Epidermal melanocyte (primary cell): ENCODE measurements around the gene CAMKMT.
"Not testable (repeated sequence)": the region's sequence is repeated elsewhere in the genome, so short reads cannot be mapped to it uniquely, and the experiment has no call there.

Experiments used
- DNase-seq: peaks from one replicate; pipeline ENCODE4 v3.0.0; 2011; ENCODE audit warnings: low spot score; ENCODE audit not compliant: insufficient read length

Gene CAMKMT

DNA sequence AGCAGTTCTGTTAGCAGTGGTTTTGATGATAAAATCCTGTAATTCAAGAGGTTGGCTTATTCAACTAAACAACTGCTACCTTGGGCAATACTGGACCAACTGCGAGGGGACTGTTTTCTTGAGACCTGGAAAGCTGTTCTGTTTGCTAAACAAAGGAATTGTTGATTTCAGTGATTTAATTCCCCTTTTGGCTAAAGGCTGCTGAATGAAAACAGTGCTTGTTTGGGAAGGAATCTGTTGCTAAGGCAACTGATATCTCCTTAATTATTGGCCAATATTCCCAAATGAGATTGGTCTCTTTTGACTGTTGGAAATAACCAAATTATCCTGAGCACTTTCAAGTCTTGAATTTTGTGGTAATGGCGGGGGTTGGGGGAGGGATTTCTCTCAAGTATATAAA is 136.8 kb downstream of the CAMKMT start:
- no peak for DNase-seq

DNA sequence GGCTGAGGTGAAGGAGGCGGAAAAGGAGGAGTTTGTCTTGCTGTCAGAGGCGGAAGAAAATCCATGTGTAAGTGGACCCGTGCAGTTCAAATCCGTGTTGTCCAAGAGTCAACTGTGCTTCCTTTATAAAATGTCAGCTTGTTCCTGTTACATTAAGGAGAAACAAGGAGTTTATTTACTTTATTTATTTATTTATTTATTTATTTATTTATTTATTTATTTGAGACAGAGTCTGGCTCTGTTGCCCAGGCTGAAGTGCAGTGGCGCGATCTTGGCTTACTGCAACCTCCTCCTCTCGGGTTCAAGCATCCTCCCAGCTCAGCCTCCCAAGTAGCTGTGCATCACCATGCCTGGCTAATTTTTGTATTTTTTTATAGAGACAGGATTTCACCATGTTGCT is 143.9 kb downstream of the CAMKMT start:
- not testable (repeated sequence) for DNase-seq

DNA sequence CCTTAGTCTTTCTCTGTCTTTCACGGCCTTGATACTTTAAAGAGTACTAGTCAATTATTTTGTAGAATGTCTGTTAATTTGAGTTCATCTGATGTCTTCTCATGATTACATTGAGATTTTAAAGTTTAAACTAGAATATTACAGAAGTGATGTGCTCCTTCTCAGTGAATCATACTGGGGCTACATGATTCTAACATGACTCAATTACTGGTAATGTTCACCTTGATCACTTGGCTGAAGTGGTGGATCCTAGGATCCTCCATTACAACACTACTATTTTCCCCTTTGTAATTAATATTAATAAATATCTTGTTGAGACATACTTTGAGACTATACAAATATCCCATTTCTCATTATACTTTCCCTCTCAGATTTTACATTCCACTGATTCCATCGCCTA is 148.5 kb downstream of the CAMKMT start:
- DNase-seq = no peak

DNA sequence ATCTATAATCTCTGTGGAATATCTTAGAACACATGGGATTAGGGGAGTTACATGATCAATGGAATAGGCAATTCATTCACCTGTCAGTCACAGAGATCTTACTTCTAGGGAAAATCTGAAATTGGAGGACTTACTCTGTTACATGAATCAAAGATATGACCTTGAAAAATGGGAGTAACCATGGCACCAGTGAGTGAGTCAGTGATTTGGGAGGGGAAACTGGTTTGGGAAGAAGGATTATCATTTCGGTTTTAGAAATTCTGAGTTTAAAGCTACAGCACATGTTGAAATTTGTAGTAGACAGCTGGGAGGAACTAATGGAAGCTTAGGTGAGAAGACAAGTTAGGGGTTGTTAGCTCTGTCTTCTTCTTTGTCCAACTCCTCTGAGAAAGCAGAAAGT is 153.7 kb downstream of the CAMKMT start:
- DNase-seq = no peak

DNA sequence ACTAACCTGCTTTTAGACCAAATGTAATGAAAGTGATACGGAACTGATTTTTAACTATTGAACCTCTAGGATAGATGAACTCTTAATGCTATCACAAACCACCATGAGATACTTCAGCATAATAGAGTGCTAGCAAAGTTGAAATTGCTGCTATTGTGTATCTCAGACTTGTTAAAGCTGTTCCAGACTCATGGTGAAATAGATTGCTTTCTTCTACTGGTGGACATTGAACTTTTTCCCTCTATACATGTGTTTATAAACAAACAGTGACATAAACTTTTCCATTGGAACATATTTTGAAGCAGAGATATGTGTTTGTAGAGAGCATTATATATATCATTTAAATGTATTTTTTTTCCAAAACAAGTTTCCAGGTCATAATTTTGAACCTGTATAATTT is 157.3 kb downstream of the CAMKMT start:
- DNase-seq = no peak

DNA sequence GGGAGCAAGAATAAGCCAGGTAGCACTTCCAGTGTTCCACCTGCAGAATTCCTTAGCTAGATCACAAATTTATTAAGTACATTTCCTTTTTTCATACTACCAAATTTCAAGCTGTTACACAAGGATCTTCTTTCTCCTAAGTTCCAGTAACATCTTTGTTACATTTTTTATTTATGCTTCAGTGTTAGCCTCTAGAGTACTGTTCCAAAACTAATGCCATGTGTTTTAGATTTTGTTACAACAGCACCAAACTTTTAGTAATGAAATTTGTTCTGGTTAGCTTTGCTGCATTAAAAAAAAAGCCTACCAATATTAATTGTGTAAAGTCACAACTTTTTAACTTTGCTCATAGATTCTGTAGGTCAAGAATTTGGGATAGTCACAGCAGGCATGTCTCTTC is 161.1 kb downstream of the CAMKMT start:
- no peak for DNase-seq

DNA sequence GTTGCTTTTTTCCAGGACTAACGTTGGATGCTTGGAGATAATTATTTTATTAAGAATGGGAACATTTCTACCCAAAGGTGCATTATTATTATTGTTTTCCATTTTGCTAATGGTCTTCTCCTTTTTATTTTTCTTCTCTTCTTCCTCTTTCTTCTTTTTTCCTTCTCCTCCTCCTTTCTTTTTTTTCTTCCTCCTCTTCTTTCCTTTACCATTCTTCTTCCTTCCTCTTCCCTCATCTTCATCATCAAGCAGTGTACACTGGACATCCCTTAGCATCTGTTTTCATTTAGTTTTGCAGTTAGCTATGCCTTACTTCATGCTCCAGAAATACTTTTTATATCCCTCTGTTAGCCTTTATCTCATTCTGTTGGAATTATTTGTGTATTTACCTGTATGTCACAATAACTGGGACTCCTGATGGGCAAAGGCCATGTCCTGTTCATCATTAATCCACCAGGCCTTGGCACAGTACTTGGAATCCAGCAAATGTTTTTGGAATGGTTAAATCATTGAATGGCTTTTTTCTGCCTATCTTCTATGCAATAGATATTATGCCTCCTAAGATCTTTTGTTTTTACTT is 162.7 kb downstream of the CAMKMT start:
- no peak for DNase-seq

DNA sequence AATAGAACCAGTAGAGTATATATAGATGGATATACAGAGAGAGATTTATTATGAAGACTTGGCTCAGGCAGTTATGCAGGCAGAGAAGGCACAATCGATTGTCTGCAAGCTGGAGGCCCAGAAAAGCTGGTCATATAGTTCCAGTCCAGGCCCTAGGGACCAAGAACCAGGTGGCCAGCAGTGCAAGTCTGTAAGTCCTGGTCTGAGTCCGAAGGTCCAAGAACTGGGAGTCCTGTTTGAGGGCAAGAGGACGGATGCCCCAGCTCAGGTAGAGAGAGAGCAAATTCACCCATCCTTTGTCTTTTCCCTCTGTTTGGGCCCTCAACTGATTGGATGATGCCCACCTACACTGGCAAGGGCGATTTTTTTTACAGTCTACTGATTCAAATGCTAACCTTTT is 164.6 kb downstream of the CAMKMT start:
- no peak for DNase-seq

DNA sequence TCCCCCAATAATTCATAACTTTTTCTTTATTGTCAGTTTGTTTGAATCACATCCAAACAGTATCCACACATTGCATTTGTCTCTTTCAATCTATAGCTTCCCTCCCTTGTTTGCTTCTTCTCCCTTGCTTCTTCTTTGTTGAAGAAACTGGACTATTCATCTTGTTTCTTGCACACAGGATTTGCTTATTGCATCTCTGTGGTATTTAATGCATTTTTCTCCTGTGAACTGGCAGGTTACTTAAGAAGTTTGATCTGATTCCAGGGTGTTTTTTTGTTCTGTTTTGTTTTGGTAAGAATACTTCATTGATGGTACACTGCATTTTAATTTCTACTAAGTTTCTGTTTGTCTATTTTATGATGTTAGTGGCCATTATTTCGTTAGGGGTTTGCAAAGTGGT is 166.8 kb downstream of the CAMKMT start:
- no peak for DNase-seq

DNA sequence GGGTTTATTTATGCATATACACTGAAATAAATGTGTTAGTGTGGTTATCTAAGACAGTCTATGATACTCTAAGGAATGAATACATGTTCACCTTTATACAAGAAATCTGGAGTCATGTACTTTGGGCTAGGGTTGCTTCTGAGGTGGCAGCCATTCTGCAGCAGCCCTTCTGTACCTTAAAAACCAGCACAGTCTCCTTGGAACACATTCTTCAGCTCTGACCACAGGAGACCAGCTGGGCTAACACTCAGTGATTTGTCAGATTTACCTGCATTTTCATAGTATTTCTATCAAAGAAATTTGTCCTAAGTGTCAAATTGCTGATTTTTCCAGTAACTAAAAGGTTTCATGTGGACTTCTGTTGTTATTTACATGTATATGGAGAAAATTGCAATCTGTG is 167.7 kb downstream of the CAMKMT start:
- DNase-seq = no peak

DNA sequence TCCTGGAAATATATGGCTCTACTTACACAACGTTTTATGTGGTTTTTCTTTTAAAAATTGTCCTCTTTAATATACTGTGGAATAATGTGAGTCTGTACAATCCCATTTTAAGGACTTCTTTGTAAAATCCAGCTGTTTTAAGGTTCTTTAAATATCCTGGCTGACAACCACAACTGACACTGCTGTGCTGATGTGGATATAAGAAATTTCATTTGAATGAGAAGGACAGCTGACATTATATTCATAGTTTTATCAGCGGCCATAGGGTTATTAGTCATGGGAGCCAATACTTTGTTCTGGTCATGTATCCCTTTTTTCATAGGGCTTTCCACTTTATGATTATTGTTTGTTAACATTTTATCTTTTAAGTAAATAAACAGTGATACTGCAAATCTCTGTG is 169.5 kb downstream of the CAMKMT start:
- no peak for DNase-seq

DNA sequence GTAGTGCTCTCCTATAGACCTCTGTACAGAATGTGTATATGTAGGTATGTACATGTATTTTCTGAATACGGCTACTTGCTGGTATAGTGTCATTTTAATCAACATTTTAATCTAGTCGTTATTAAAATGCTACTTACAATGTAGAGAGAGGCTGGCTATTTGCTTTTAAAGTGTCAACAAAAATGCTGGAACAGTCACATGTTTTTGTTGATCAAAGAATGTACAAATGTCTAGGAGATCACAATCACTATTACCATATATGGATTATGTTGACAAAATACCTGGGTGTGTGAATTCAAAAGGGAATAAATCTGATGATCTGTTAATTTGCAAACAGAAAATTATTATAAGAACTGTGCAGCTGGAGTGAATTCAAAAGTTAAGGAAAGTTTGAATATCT is 170.3 kb downstream of the CAMKMT start:
- no peak for DNase-seq

DNA sequence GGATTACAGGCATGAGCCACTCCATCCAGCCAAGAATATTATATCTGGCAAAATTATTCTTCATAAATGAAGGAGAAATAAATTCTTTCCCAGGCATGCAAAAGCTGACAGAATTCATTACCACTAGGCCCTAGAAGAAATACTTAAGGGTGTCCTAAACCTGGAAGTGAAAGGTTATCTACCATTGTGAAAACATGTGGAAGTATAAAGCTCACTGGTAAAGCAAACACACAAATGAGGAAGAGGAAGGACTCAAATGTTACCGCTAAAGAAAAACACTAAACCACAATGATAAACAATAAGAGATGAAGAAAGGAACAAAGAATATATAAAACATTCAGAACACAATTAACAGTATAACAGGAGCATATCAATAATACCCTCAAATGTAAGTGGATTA is 171.8 kb downstream of the CAMKMT start:
- no peak for DNase-seq

DNA sequence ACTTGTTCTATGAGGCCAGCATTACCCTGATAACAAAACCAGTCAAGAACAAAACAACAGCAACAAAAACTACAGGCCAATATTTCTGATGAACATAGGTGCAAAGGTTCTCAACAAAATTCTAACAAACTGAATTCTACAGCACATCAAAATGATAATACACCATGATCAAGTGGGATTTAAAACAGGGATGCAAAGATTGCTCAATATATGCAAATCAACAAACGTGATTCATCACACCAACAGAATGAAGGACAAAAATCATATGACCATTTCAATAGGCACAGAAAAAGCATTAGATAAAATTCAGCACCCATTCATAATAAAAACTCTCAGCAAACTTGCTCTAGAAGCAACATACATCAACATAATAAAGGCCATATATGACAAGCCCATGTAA is 173.6 kb downstream of the CAMKMT start:
- DNase-seq = no peak

DNA sequence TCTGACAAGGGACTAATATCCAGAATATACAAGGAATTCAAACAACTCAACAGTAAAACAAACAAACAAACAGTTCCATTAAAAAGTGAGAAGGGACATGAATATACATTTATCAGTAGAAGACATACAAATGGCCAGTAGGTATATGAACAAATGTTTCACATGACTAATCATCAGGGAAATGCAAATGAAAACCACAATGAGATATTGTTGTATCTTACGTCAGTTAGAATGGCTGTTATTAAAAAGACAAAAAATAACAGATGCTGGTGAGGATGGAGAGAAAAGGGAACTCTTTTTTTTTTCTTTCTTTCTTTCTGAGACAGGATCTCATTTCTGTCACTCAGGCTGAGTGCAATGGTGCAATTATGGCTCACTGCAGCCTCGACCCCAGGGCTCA is 175.5 kb downstream of the CAMKMT start:
- no peak for DNase-seq

DNA sequence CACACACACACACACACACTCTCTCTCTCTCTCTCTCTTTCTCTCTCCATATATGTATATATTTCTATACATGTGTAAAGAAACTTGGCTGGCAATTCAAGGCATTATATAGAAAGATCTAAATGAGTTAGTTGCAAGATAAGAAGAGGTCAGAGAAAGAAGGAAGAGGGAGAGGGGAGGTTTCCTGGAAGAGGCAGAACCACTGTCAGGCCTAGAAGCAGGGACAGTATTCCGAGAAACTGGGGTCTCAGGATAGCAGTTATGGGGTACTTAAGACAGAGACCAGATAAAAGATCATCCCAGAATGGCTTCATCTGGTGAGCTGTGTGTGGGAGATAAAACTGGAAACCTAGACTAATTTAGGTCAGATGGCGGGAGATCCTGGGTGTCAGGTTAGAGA is 180.8 kb downstream of the CAMKMT start:
- DNase-seq = no peak

DNA sequence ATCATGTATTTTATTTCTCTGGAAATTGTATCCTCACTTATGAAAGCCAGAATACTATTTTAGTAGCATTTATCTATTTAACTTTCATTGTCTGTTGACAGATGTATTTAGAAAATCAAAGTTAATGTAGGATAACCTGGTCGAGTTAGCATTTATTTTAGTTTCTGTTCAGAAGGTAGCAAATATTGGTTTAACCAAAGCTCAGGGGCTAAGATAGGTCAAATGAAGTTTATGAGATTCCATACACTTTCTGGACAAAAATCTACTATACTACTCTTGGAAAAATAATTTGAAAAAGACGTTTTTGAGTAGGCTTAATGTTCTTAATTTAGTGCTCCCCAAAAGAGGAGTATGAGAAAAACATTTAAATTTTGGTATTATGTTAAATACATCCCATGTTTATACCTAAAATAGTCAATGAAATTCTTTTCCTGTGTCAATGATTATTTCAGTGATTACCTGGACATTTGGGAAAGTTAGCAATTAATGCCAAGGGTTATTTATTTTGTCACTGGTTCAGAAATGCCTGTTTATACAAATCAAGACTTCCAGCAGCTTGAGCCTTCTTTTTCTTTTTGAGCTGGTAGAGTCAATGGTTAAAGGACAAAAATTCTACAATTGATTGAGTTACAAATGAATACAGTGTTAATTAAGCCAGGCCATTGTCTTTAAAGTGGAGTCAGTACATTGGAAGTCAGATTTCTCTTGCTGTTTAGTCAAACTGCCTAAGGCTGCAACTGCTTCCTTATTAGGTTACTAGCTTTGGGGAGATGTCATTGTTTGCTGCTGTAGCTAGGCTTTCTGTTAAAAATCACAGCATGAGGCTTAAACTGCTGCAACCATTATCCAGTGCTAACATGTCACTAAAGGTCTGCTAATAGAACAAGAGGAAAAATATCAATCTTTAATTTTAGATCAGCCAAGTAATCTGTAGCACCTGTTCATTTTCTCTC is 182.3 kb downstream of the CAMKMT start:
- no peak for DNase-seq

DNA sequence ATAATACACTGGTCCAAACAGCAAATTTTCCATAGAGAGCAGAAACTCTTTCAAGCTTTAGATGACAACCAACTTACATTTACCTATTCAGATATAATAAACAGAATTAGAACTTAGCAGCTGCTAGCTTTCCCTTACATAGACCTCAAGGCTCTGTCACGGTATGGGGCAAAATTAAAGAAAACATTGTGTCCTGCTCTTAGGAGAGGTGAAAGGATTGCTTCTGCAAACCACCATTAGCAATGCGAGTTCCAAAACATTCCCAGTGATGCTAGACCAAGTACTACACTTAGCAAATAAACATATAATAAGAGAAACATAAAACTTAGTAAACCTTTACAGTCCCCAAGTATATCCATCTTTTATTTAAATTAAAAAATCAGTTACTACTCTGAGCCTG is 183.3 kb downstream of the CAMKMT start:
- DNase-seq = no peak

DNA sequence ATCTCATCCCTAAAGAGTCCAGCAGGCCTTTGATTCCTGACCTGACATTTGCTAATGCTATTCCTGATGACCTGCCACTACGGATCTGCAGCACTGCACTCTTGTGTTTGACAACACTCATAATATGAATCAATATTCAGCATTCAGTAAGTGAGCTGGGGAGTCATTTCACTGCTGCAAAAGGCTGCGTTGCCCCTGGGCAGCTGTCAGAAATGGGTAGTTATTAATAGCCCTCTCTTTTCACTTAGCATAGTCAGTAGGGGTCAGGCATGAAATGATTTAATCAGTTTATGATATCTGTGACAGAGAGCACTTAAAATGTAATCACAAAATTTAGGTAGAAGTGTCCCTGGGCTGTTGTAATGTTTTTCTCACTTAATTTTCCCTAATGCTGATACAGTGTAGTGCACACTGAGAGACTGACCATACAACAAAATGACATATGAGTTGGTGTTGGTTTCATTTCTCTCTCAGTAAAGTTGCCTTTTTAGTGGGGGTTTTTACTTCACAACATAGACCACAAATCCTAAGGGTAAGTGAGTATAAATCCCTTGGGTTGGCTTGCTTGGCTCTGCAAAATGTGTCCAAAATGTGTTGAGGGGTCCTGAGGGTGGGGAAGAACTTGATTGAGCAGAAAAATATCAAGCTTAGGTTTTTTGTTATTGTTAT is 184.8 kb downstream of the CAMKMT start:
- DNase-seq = no peak

DNA sequence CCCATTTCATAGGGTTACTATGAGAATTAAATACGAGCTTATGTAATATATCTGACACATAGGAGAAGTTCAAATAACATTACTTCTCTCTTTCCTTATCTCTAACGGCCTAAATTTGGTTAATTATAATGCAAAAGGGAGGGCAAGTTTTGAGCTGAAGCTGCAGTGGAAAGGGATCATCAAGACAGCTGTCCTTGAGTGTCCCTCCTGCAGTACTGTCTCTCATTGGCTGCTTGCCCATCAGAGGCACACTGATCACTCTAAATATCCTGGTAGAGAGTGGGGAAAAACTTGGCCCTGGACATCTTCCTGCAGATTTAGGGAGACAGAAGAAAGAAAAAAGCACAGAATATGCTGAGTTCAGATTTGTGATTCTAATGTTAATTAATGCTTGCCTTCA is 186.0 kb downstream of the CAMKMT start:
- no peak for DNase-seq

DNA sequence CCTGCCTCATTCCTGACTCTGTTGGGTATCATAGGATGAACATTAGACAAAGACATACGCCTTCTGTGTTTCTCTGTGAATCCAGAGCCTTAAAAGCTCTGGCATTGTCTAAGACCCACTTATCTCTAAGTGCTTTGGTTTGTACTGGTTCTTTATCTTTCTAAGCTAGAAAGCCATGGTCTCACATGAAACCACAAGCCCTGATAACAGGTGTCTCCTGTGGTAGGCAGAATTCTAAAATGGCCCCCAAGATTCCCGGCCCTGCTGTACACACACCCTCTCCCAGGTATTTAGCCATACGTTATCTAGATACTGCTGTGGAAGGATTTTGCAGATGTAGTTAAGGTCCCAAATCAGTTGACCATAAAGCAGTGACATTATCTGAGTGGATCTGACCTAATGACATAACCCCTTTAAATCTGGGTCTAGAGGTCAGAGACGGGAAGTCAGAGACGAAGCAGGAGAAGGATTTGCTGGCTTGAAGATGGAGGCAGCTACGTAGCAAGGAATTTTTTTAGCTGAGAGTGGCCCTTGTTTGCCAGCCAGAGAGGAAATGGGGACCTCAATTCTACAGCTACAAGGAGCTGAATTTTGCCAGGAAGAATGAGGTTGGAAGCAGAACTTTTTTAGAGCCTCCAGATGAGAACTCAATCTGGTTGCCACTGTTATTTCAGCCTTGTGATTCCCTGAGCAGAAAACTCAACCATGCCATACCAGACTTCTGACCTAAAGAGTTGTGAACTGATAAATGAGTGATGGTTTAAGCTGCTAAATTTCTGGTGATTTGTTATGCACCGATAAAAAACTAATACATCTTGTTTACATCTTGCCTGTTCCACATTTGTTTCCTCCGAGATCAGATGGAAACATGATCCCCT is 186.7 kb downstream of the CAMKMT start:
- DNase-seq = no peak

DNA sequence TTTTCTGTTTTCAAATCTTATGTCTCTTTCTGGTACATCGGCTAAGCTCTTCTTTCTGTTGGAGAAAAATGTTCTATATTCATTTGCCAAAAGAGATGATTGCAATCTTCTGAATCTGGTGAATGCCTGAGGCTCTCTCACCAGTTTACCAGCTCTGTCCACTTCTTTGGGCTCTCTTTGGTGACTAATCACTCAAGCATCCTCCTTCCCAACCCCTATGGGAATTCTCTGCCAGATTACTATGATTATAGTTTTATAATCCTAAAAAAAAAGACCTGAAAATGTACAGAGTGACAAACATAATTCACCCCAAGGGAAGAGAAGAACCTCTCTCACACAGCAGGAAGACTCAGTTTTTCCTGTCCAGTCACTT is 187.3 kb downstream of the CAMKMT start:
- DNase-seq = no peak
